CD14-positive monocyte (primary cell): ENCODE results near the gene ALOX12B. TPM values are rescaled to one million over a fixed set of nuclear protein-coding genes. Genes with fewer than 3 reads are reported as not detected.

Source experiments
- DNase-seq, 3 donors: peaks; one replicate each; pipeline ENCODE4 v3.0.0-alpha.2; 2011 to 2022
- H2AFZ ChIP-seq: 2 replicates; pipeline ENCODE4 v1.6.0; 2012; ENCODE audit warnings: mild to moderate bottlenecking, low read depth, low read length, inconsistent platforms; ENCODE audit not compliant: insufficient read depth, poor library complexity, severe bottlenecking
- H3K27ac ChIP-seq, 2 donors: 1 replicate in 1 of 2; 2 replicates in 1 of 2; pipeline ENCODE4 v1.5.1; 2012 to 2013; ENCODE audit warnings: low read length in 2 of 2, control low read depth in 1 of 2, inconsistent platforms in 1 of 2, low read depth in 1 of 2, mild to moderate bottlenecking in 1 of 2
- H3K27me3 ChIP-seq, 2 donors: one replicate each; pipeline versions ENCODE4 v1.6.0 to v1.6.1; 2011 to 2013; ENCODE audit warnings: low read length in 2 of 2; ENCODE audit not compliant: control insufficient read depth in 2 of 2, insufficient read depth in 2 of 2
- H3K36me3 ChIP-seq, 2 donors: replicated peaks in 1 of 2; 1 replicate in 1 of 2; 2 replicates in 1 of 2; pipeline versions ENCODE4 v1.5.1 to v1.6.1; 2012 to 2013; ENCODE audit warnings: low read length in 2 of 2, control low read depth in 1 of 2, inconsistent platforms in 1 of 2, mild to moderate bottlenecking in 1 of 2; ENCODE audit not compliant: insufficient read depth in 2 of 2, control insufficient read depth in 1 of 2
- H3K4me1 ChIP-seq, 2 donors: 1 replicate in 1 of 2; 2 replicates in 1 of 2; pipeline versions ENCODE4 v1.5.1 to v1.6.1; 2012 to 2013; ENCODE audit warnings: low read length in 2 of 2, control low read depth in 1 of 2, inconsistent platforms in 1 of 2, mild to moderate bottlenecking in 1 of 2, moderate library complexity in 1 of 2; ENCODE audit not compliant: insufficient read depth in 2 of 2, control insufficient read depth in 1 of 2
- H3K4me2 ChIP-seq: replicated peaks from 2 replicates; pipeline ENCODE3; 2012; ENCODE audit warnings: low read length, moderate library complexity, mild to moderate bottlenecking; ENCODE audit not compliant: poor library complexity, severe bottlenecking; ENCODE audit errors: extremely low read depth
- H3K4me3 ChIP-seq, 3 experiments: fragments of 200-600 bp in 1 of 3; sonication (generic) in 1 of 3; replicated peaks in 1 of 3; 1 replicate in 2 of 3; 2 replicates in 1 of 3; pipeline ENCODE4 v1.5.1; 2011 to 2013; ENCODE audit warnings: low read length in 3 of 3, mild to moderate bottlenecking in 3 of 3, control low read depth in 2 of 3, low read depth in 2 of 3, inconsistent platforms in 1 of 3, moderate library complexity in 1 of 3
- H3K79me2 ChIP-seq: 2 replicates; pipeline ENCODE4 v1.6.0; 2012; ENCODE audit warnings: mild to moderate bottlenecking, control low read depth, inconsistent platforms, low read length, moderate library complexity; ENCODE audit not compliant: insufficient read depth
- H3K9ac ChIP-seq: 2 replicates; pipeline ENCODE4 v1.6.0; 2017; ENCODE audit warnings: low read length, mild to moderate bottlenecking; ENCODE audit not compliant: insufficient read depth, poor library complexity, severe bottlenecking
- H3K9me3 ChIP-seq, 2 donors: replicated peaks in 1 of 2; 1 replicate in 1 of 2; 2 replicates in 1 of 2; pipeline versions ENCODE4 v1.5.1 to v1.6.1; 2012 to 2013; ENCODE audit warnings: low read length in 2 of 2, control low read depth in 1 of 2; ENCODE audit not compliant: control insufficient read depth in 1 of 2, insufficient read depth in 1 of 2
- H4K20me1 ChIP-seq: 2 replicates; pipeline ENCODE4 v1.6.0; 2012; ENCODE audit warnings: mild to moderate bottlenecking, low read length, control low read depth, moderate library complexity; ENCODE audit not compliant: insufficient read depth
- H3K27ac Mint-ChIP-seq, 7 donors: one replicate each; pipeline ENCODE4 v1.8.0; 2020; ENCODE audit warnings: mild to moderate bottlenecking in 7 of 7, mixed read lengths in 7 of 7, moderate library complexity in 6 of 7, inconsistent platforms in 2 of 7
- H3K27me3 Mint-ChIP-seq, 3 donors: one replicate each; pipeline ENCODE4 v1.8.0; 2021 to 2022; ENCODE audit warnings: low read depth in 3 of 3, mild to moderate bottlenecking in 3 of 3, mixed read lengths in 3 of 3, moderate library complexity in 3 of 3, inconsistent platforms in 1 of 3
- H3K36me3 Mint-ChIP-seq, 2 donors: one replicate each; pipeline ENCODE4 v1.8.0; 2020; ENCODE audit warnings: mixed read lengths in 2 of 2, inconsistent platforms in 1 of 2, mild to moderate bottlenecking in 1 of 2
- H3K4me1 Mint-ChIP-seq: one replicate; pipeline ENCODE4 v1.8.0; 2020; ENCODE audit warnings: mild to moderate bottlenecking, mixed read lengths
- H3K4me3 Mint-ChIP-seq, 2 donors: one replicate each; pipeline ENCODE4 v1.8.0; 2020; ENCODE audit warnings: mild to moderate bottlenecking in 2 of 2, mixed read lengths in 2 of 2, moderate library complexity in 1 of 2
- H3K9me3 Mint-ChIP-seq, 7 donors: one replicate each; pipeline ENCODE4 v1.8.0; 2020 to 2022; ENCODE audit warnings: mixed read lengths in 7 of 7, mild to moderate bottlenecking in 6 of 7, moderate library complexity in 6 of 7, inconsistent platforms in 2 of 7
- CTCF ChIP-seq: fragments of 200-600 bp; IDR thresholded peaks from one replicate; pipeline ENCODE4 v1.8.0; 2022; ENCODE audit warnings: antibody characterized with exemption, mild to moderate bottlenecking
- WGBS: methylation state at CpG from one replicate; pipeline ENCODE4 v1.1.5; 2013; ENCODE audit warnings: missing lambda C conversion rate; ENCODE audit not compliant: insufficient coverage; 5-methylcytosine and 5-hydroxymethylcytosine counted together
- intact Hi-C, 2 donors: fragments of 100-400 bp; cut with micrococcal nuclease; formaldehyde crosslinking; loops; one replicate each; pipeline versions ENCODE4 v1.15.0 to v1.15.1; 2023
- polyA plus RNA-seq, 3 donors: library from polyadenylated mRNA; depleted of rRNA in 1 of 3; unstranded in 2 of 3; stranded (reverse) in 1 of 3; fragments of 300-500 nt in 2 of 3; fragments of >200 nt in 1 of 3; fragmentation: Illumina TruSeq in 2 of 3; gene quantifications; 1 replicate in 2 of 3; 2 replicates in 1 of 3; pipeline ENCODE4 v1.2.3, GENCODE V29; 2012 to 2021

The ALOX12B gene
- polyA plus RNA-seq, 3 donors: not detected

- H3K27me3 ChIP-seq: peaks cover 52 to 79% of the 10 kb centered on the region in 2 donors
- H2AFZ ChIP-seq: peak within 1 kb of the TSS; percentile 51
- peak within 1 kb of the TSS; percentile 86 to 97 for H3K4me3 Mint-ChIP-seq
- H3K9me3 Mint-ChIP-seq: peaks cover 0 to 47% (median 34%) of the 10 kb centered on the region in 7 donors
- H3K4me2 ChIP-seq: peak within 1 kb of the TSS; percentile 98
- peak within 1 kb of the TSS in 2 of 7 donors; percentile 41 to 43 for H3K27ac Mint-ChIP-seq
- DNase-seq: peak in 1 of 3 donors; percentile 6
- peaks cover 25% of the 10 kb centered on the region for H4K20me1 ChIP-seq
- peak within 1 kb of the TSS; percentile 33 for H3K9ac ChIP-seq
- no peaks in the 10 kb centered on the region for H3K36me3 ChIP-seq
- H3K27me3 Mint-ChIP-seq: peaks cover 78 to 90% (median 88%) of the 10 kb centered on the region in 3 donors
- H3K4me3 ChIP-seq: peak within 1 kb of the TSS in 2 of 3 experiments; percentile 6 to 77
- H3K4me1 ChIP-seq: peaks cover 70 to 84% of the 10 kb centered on the region in 2 donors
- TF ChIP-seq CTCF: no peak
- H3K4me1 Mint-ChIP-seq: peaks cover 73% of the 10 kb centered on the region
- H3K27ac ChIP-seq: no peak within 1 kb of the TSS
- peaks cover 0 to 21% of the 10 kb centered on the region in 2 donors for H3K9me3 ChIP-seq
- H3K79me2 ChIP-seq: no peaks in the 10 kb centered on the region
- H3K36me3 Mint-ChIP-seq: peaks cover 21 to 33% of the 10 kb centered on the region in 2 donors
- under 1% methylated on average over 21 of the region's 29 CpGs for WGBS
- intact Hi-C loops: loop anchor here (5.0 kb wide), 2 partner anchors 33 to 63 kb away; no protein-coding TSS in a partner anchor
These were observed 36.3 kb upstream of the ALOX12B start, which contains the start of gene HES7 for GRCh38 chr17:8123695-8124349. Gene HES7 (minus strand): TSS chr17:8124106. CDS start chr17:8124084, 22 bp downstream.

GRCh38 chr17:8122924-8123694 is 35.6 kb upstream of the ALOX12B start:
- H3K9me3 ChIP-seq: peaks cover 0 to 21% of the 10 kb centered on the region in 2 donors
- H3K9ac ChIP-seq: peak overlapping the region; percentile 33
- Mint-ChIP-seq H3K4me3 (peak overlapping the region; percentile 81 to 97), H3K27me3 (peaks cover 76 to 89% (median 89%) of the 10 kb centered on the region in 3 donors), H3K27ac (peak overlapping the region in 3 of 7 donors; percentile 8 to 61 (median 43)), H3K36me3 (peaks cover 21 to 33% of the 10 kb centered on the region in 2 donors), H3K9me3 (peaks cover 0 to 47% (median 34%) of the 10 kb centered on the region in 7 donors), H3K4me1 (peaks cover 79% of the 10 kb centered on the region)
- WGBS: under 1% methylated on average over 41 of the region's 55 CpGs
- DNase-seq: peak in 1 of 3 donors; percentile 31
- no peaks in the 10 kb centered on the region for H3K79me2 ChIP-seq
- H3K4me2 ChIP-seq: peak overlapping the region; percentile 98
- H3K4me1 ChIP-seq: peaks cover 77 to 92% of the 10 kb centered on the region in 2 donors
- no peaks in the 10 kb centered on the region for H3K36me3 ChIP-seq
- intact Hi-C loops: loop anchor here (5.0 kb wide), 2 partner anchors 34 to 64 kb away; no protein-coding TSS in a partner anchor
- no peak overlapping the region for H3K27ac ChIP-seq
- H3K27me3 ChIP-seq: peaks cover 49 to 77% of the 10 kb centered on the region in 2 donors
- H3K4me3 ChIP-seq: peak overlapping the region in 2 of 3 experiments; percentile 6 to 77
- H2AFZ ChIP-seq: peak overlapping the region; percentile 51
- H4K20me1 ChIP-seq: peaks cover 25% of the 10 kb centered on the region
- TF ChIP-seq CTCF: no peak
